Cardiac muscle cell (in vitro differentiated cells and primary cell): ENCODE data around the gene PIEZO2. TPM values are rescaled to one million over a fixed set of nuclear protein-coding genes. Genes with fewer than 3 reads are reported as not detected.

Experiments
- DNase-seq, 2 donors: peaks; one replicate each; pipeline versions ENCODE4 v3.0.0 to v3.0.0-alpha.2; 2010 to 2017; ENCODE audit warnings: low read depth in 1 of 2, low spot score in 1 of 2
- H3K27ac ChIP-seq: fragments of 200-600 bp; sonication (generic); 2 replicates; pipeline ENCODE4 v1.5.1; 2016
- H3K27me3 ChIP-seq: fragments of 200-600 bp; sonication (generic); 2 replicates; pipeline ENCODE4 v1.6.0; 2016; ENCODE audit warnings: control low read depth
- H3K36me3 ChIP-seq: fragments of 200-600 bp; sonication (generic); 2 replicates; pipeline ENCODE4 v1.5.1; 2016; ENCODE audit warnings: control low read depth
- H3K4me1 ChIP-seq: fragments of 200-600 bp; sonication (generic); 2 replicates; pipeline ENCODE4 v1.8.1; 2017; ENCODE audit warnings: low read depth, mild to moderate bottlenecking, mixed run types
- H3K4me3 ChIP-seq: fragments of 200-600 bp; sonication (generic); 2 replicates; pipeline ENCODE4 v1.5.1; 2016; ENCODE audit warnings: mild to moderate bottlenecking
- H3K9me3 ChIP-seq: fragments of 200-600 bp; sonication (generic); 2 replicates; pipeline ENCODE4 v1.5.1; 2017; ENCODE audit warnings: low read depth, mild to moderate bottlenecking, control low read depth
- polyA plus RNA-seq: library from polyadenylated mRNA; unstranded; fragments of >200 nt; fragmentation: Nextera tagmentation; extraction: Ambion mirVana; gene quantifications from 2 replicates; pipeline ENCODE4 v1.2.1, GENCODE V29; 2016
- total RNA-seq: library from RNA; depleted of rRNA; stranded (reverse); fragments of >200 nt; gene quantifications from 2 replicates; pipeline ENCODE4 v1.2.3, GENCODE V29; 2016
- TF ChIP-seq, protein P1 (sequence below): IDR thresholded peaks from 2 replicates; pipeline ENCODE4 v1.5.1; 2012; ENCODE audit warnings: low read depth, mild to moderate bottlenecking, low read length

Gene PIEZO2
- total and polyA plus RNA-seq, 2 experiments from 2014 or later = 0.04 to 0.69 TPM

DNA sequence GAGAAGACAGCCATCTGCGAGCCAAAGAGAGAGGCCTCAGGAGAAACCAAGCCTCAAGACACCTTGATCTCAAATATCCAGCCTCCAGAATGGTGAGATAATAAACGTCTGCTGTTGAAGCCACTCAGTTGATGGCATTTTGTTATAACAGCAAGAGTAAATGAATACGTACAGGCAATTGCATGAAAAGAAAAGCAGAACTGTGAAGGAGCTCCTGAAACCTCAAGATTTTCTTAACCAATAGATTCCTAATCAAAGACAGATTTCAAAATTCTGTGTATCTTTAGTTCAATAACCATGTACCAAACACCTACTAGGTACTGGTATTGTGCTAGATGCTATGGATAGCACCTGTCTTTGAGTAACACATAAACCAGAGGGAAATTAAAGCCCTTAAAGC lies 139.5 kb downstream of the PIEZO2 start:
- no peak overlapping the region for H3K4me3 ChIP-seq

DNA sequence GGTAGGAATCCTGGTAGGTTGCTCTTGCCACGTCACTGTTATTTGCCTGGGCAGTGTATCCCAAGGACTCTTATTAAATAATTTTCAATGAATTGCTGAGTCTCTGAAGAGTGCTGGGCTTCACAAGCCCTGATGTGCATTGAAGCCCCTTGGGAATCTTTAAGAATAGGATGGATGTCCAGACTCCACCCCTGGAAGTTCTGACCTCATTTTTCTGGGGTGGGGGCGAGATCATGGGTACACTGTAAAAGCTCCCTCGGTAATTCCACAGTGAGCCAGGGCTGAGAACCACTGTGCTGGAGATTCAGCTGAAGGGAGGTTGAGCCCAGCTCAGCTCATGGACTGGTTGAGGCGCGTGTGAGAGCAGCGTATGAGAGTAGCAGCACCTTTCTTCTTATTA lies 140.2 kb downstream of the PIEZO2 start:
- Histone ChIP-seq H3K27me3 (no peaks in the 10 kb centered on the region), H3K36me3 (no peaks in the 10 kb centered on the region), H3K4me3 (no peak overlapping the region), H3K4me1 (no peaks in the 10 kb centered on the region), H3K27ac (no peak overlapping the region), H3K9me3 (no peaks in the 10 kb centered on the region)
- TF ChIP-seq, protein P1, sequence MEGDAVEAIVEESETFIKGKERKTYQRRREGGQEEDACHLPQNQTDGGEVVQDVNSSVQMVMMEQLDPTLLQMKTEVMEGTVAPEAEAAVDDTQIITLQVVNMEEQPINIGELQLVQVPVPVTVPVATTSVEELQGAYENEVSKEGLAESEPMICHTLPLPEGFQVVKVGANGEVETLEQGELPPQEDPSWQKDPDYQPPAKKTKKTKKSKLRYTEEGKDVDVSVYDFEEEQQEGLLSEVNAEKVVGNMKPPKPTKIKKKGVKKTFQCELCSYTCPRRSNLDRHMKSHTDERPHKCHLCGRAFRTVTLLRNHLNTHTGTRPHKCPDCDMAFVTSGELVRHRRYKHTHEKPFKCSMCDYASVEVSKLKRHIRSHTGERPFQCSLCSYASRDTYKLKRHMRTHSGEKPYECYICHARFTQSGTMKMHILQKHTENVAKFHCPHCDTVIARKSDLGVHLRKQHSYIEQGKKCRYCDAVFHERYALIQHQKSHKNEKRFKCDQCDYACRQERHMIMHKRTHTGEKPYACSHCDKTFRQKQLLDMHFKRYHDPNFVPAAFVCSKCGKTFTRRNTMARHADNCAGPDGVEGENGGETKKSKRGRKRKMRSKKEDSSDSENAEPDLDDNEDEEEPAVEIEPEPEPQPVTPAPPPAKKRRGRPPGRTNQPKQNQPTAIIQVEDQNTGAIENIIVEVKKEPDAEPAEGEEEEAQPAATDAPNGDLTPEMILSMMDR = no peak
- DNase-seq = no peak

More for the DNA sequence above, 139.5 kb downstream of the PIEZO2 start:
- H3K9me3 ChIP-seq = no peaks in the 10 kb centered on the region
- DNase-seq = no peak
- H3K27me3 ChIP-seq = no peaks in the 10 kb centered on the region
- no peaks in the 10 kb centered on the region for H3K4me1 ChIP-seq
- TF ChIP-seq, protein P1 = no peak
- no peak overlapping the region for H3K27ac ChIP-seq
- no peaks in the 10 kb centered on the region for H3K36me3 ChIP-seq

DNA sequence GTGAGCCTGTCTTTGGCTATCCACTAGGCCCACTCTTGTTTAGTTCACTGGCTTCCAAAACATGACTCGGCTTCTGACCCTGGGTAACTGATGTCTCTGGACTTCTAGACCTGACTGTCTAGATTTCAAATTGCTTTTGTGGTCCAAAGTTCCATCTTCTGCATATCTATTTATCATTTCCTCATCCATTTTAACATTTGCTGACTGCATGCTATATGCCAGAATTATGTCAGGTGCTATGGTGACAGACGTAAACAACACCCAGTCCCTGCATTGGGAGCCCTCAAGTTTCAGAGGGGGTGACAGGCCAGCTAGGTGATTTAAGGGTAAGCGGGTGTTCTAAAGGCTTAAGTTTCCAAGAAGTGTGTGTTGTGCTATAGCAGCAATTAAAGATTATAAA lies 140.9 kb downstream of the PIEZO2 start:
- TF ChIP-seq, protein P1 = no peak
- H3K4me3 ChIP-seq = no peak overlapping the region
- no peak overlapping the region for H3K27ac ChIP-seq
- DNase-seq = no peak
- H3K9me3 ChIP-seq = no peaks in the 10 kb centered on the region
- H3K4me1 ChIP-seq = no peaks in the 10 kb centered on the region
- no peaks in the 10 kb centered on the region for H3K27me3 ChIP-seq
- H3K36me3 ChIP-seq = no peaks in the 10 kb centered on the region

DNA sequence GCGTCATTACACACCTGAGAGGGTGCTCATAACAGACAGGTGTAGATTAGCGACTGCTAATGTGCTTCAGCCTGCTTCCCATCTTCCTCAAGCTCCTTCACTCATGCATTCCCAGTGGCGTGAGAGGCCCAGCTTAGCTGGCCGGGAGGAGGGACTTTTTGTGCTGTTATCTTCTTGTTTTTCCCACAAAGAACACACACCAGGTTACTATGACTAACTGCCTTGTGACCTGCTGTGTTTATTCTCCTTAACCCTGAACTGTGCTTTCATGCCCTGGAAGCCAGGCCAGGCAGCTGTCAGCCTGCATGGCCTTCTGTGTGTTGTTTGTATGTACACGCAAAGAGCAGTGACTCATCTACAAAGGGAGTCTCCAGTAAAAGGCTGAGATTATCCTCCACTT lies 143.8 kb downstream of the PIEZO2 start:
- H3K4me1 ChIP-seq = no peaks in the 10 kb centered on the region
- no peaks in the 10 kb centered on the region for H3K36me3 ChIP-seq
- TF ChIP-seq, protein P1 = no peak
- H3K4me3 ChIP-seq = no peak overlapping the region
- DNase-seq = peak in 1 of 2 donors; percentile 95
- no peak overlapping the region for H3K27ac ChIP-seq
- no peaks in the 10 kb centered on the region for H3K27me3 ChIP-seq
- H3K9me3 ChIP-seq = no peaks in the 10 kb centered on the region

DNA sequence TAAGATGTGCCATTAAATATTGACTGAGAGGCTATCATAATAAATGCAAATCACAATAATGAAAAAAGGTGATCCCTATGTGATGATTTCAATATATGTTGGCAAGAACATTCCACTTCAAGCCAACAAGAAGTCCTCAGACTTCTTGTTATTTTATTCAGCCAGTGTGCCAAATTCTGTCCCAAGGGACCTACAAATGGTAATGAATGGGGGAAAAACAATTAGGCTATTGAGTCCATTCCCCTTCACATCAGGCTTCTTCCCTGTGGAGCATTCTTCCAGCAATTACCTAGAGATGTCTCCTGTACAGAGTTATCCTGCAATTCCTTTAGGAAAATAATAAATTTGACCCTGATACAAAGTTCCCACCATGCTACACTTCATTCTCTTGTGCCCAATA lies 144.4 kb downstream of the PIEZO2 start:
- H3K9me3 ChIP-seq = no peaks in the 10 kb centered on the region
- no peak overlapping the region for H3K27ac ChIP-seq
- H3K27me3 ChIP-seq = no peaks in the 10 kb centered on the region
- peak in 1 of 2 donors; percentile 46 for DNase-seq
- TF ChIP-seq, protein P1 = no peak
- no peaks in the 10 kb centered on the region for H3K4me1 ChIP-seq
- H3K36me3 ChIP-seq = no peaks in the 10 kb centered on the region
- no peak overlapping the region for H3K4me3 ChIP-seq

DNA sequence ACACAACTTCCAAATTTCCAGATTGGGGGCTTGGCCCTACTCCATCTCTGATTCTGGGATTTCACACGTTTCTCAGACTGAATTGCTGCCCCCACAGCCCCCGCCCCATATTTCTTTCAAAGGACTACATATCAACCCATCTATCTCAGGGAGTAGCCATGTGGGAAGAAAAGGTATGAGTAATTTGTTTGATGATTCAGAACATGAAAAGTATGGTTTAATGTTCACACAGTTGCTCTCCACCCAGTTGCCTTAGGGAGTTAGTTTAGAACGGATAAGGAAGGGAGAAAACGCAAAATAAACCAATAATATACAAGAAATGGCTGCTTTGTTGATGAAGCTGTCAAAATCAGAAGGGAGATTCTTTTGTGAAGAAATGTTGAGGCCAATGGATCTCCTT lies 145.1 kb downstream of the PIEZO2 start:
- H3K4me3 ChIP-seq = no peak overlapping the region
- H3K9me3 ChIP-seq = no peaks in the 10 kb centered on the region
- H3K27me3 ChIP-seq = no peaks in the 10 kb centered on the region
- H3K36me3 ChIP-seq = no peaks in the 10 kb centered on the region
- TF ChIP-seq, protein P1 = no peak
- H3K4me1 ChIP-seq = no peaks in the 10 kb centered on the region
- H3K27ac ChIP-seq = no peak overlapping the region
- DNase-seq = peak in 1 of 2 donors; percentile 18
